GM12878 (cell line): ENCODE data around the gene C1orf198. TPM values are rescaled to one million over a fixed set of nuclear protein-coding genes. Genes with fewer than 3 reads are reported as not detected.

ENCODE experiments used
- ATAC-seq: fragments of 200-7000 bp; cut with Tn5 transposase; 3 replicates; pipeline ENCODE4 v1.9.1; 2020; ENCODE audit warnings: mild to moderate bottlenecking, moderate library complexity
- BruUV-seq: library from RNA; stranded (reverse); fragments of 400-500 nt; replicated peaks from 2 replicates; lab custom pipeline; 2021; lab: Mats Ljungman, UMichigan
- CTCF ChIA-PET: fragments of 300-600 bp; sonication (Branson Sonifier 250); formaldehyde crosslinking; extraction: SDS; loops from one replicate; lab custom pipeline; 2021; ENCODE audit warnings: inconsistent platforms; lab: Yijun Ruan, JAX
- POLR2A ChIA-PET: fragments of 350-600 bp; formaldehyde crosslinking; extraction: SDS; loops from one replicate; lab custom pipeline; 2021; ENCODE audit warnings: inconsistent platforms; lab: Charles Lee
- RAD21 ChIA-PET: fragments of 300-600 bp; sonication (Branson Sonifier 250); formaldehyde crosslinking; loops from one replicate; lab custom pipeline; 2023; ENCODE audit warnings: antibody characterized with exemption; ENCODE audit not compliant: unreplicated experiment; lab: Charles Lee
- SMC1A ChIA-PET: fragments of 300-600 bp; sonication (Branson Sonifier 250); formaldehyde crosslinking; loops from one replicate; lab custom pipeline; 2023; ENCODE audit not compliant: unreplicated experiment, uncharacterized antibody; lab: Charles Lee
- DNase-seq: peaks from one replicate; pipeline ENCODE4 v3.0.0-alpha.2; 2011; ENCODE audit warnings: low read depth, low spot score
- FAIRE-seq: peaks from 3 replicates; lab custom pipeline; 2011; peaks lifted over from hg19 to GRCh38; lab: Jason Lieb, UNC
- H2AFZ ChIP-seq: 2 replicates; pipeline ENCODE4 v1.6.0; 2011; ENCODE audit warnings: low read depth, low read length, control low read depth; ENCODE audit not compliant: control insufficient read depth
- H3K27ac ChIP-seq: 2 replicates; pipeline ENCODE4 v1.5.1; 2011; ENCODE audit warnings: control low read depth; ENCODE audit not compliant: control insufficient read depth, insufficient read depth
- H3K27me3 ChIP-seq, 2 experiments: replicated peaks in 1 of 2; 2 replicates each; pipeline versions ENCODE4 v1.6.0 to v1.6.1; 2011; ENCODE audit warnings: low read length in 1 of 2; ENCODE audit not compliant: control insufficient read depth in 2 of 2, insufficient read depth in 2 of 2
- H3K36me3 ChIP-seq, 2 experiments: 2 replicates each; pipeline ENCODE4 v1.5.1; 2011; ENCODE audit warnings: low read length in 1 of 2; ENCODE audit not compliant: control insufficient read depth in 2 of 2, insufficient read depth in 2 of 2
- H3K4me1 ChIP-seq: 2 replicates; pipeline ENCODE4 v1.6.1; 2011; ENCODE audit warnings: mild to moderate bottlenecking, low read length, moderate library complexity, mixed read lengths; ENCODE audit not compliant: control insufficient read depth, insufficient read depth
- H3K4me2 ChIP-seq: 2 replicates; pipeline ENCODE4 v1.6.0; 2011; ENCODE audit warnings: control low read depth; ENCODE audit not compliant: control insufficient read depth, insufficient read depth
- H3K4me3 ChIP-seq: fragments of 200-600 bp; sonication (generic); 2 replicates; pipeline ENCODE4 v1.5.1; 2016
- H3K79me2 ChIP-seq: 2 replicates; pipeline ENCODE4 v1.6.0; 2011; ENCODE audit warnings: low read length; ENCODE audit not compliant: control insufficient read depth, insufficient read depth
- H3K9ac ChIP-seq: 2 replicates; pipeline ENCODE4 v1.8.0; 2011; ENCODE audit warnings: low read length, control low read depth, mixed read lengths; ENCODE audit not compliant: control insufficient read depth, insufficient read depth
- H3K9me3 ChIP-seq: replicated peaks from 3 replicates; pipeline ENCODE4 v1.5.1; 2011; ENCODE audit warnings: mild to moderate bottlenecking, low read length; ENCODE audit not compliant: control insufficient read depth, insufficient read depth
- H4K20me1 ChIP-seq: 2 replicates; pipeline ENCODE4 v1.6.0; 2011; ENCODE audit not compliant: control insufficient read depth, insufficient read depth
- BCLAF1 ChIP-seq: fragments of 450-650 bp; IDR thresholded peaks from 2 replicates; pipeline ENCODE4 v1.6.1; 2017; ENCODE audit warnings: antibody characterized with exemption, mild to moderate bottlenecking, moderate library complexity
- CREB1 ChIP-seq: IDR thresholded peaks from 2 replicates; pipeline ENCODE4 v1.6.1; 2012; ENCODE audit warnings: low read depth, mild to moderate bottlenecking, inconsistent platforms
- IRF3 ChIP-seq: fragments of 450-650 bp; IDR thresholded peaks from 2 replicates; pipeline ENCODE4 v1.6.1; 2014; ENCODE audit warnings: mild to moderate bottlenecking
- KDM1A ChIP-seq: fragments of 200-600 bp; sonication (generic); IDR thresholded peaks from 2 replicates; pipeline ENCODE4 v1.6.1; 2016; ENCODE audit warnings: borderline replicate concordance
- MEF2A ChIP-seq: IDR thresholded peaks from 2 replicates; pipeline ENCODE4 v1.6.1; 2011; ENCODE audit warnings: low read depth, mild to moderate bottlenecking, low read length, moderate library complexity; ENCODE audit not compliant: insufficient read depth
- MXI1 ChIP-seq: fragments of 150-350 bp; IDR thresholded peaks from 2 replicates; pipeline ENCODE4 v1.6.1; 2011; ENCODE audit warnings: low read depth, mild to moderate bottlenecking, inconsistent platforms, low read length, improper control_type of control experiment
- NBN ChIP-seq: fragments of 450-650 bp; IDR thresholded peaks from 2 replicates; pipeline ENCODE4 v1.6.1; 2016
- RB1 ChIP-seq: fragments of 450-650 bp; formaldehyde crosslinking; IDR thresholded peaks from 2 replicates; pipeline ENCODE4 v1.6.1; 2017; ENCODE audit warnings: mild to moderate bottlenecking, borderline replicate concordance
- SMARCA5 ChIP-seq: fragments of 450-650 bp; IDR thresholded peaks from 2 replicates; pipeline ENCODE4 v1.6.1; 2017; ENCODE audit warnings: mild to moderate bottlenecking
- SP1 ChIP-seq: IDR thresholded peaks from one replicate; pipeline ENCODE4 v1.6.1; 2011; ENCODE audit warnings: low read depth, low read length
- SREBF2 ChIP-seq: IDR thresholded peaks from 2 replicates; pipeline ENCODE4 v1.6.1; 2012; ENCODE audit warnings: mild to moderate bottlenecking, low read length
- ZNF384 ChIP-seq: IDR thresholded peaks from 2 replicates; pipeline ENCODE4 v1.6.1; 2012; ENCODE audit warnings: low read depth, mild to moderate bottlenecking, low read length, improper control_type of control experiment, borderline replicate concordance
- ZNF687 ChIP-seq: fragments of 450-650 bp; IDR thresholded peaks from 2 replicates; pipeline ENCODE4 v1.6.1; 2017; ENCODE audit warnings: mild to moderate bottlenecking, moderate library complexity
- WGBS: methylation state at CpG from one replicate; pipeline ENCODE4 v1.1.6; 2016; ENCODE audit warnings: low lambda C conversion rate; ENCODE audit not compliant: insufficient replicate concordance, insufficient coverage; ENCODE audit errors: missing lambda C conversion rate; 5-methylcytosine and 5-hydroxymethylcytosine counted together
- in situ Hi-C: fragments of 300-500 bp; cut with MboI; formaldehyde crosslinking; loops from 9 replicates; pipeline ENCODE4 v1.14.3; 2018; ENCODE audit warnings: mixed read lengths
- intact Hi-C: fragments of 100-400 bp; cut with micrococcal nuclease; formaldehyde crosslinking; loops from one replicate; pipeline ENCODE4 v1.14.2; 2022; ENCODE audit not compliant: unreplicated experiment
- polyA plus RNA-seq, 11 experiments: library from polyadenylated mRNA; depleted of rRNA in 4 of 11; unstranded in 6 of 11; stranded (reverse) in 5 of 11; fragments of >200 nt; fragmentation: Nextera tagmentation in 4 of 11; fragmentation: Illumina TruSeq in 1 of 11; extraction: Ambion mirVana in 4 of 11; extraction: Trizol in 1 of 11; gene quantifications; 1 replicate in 1 of 11; 2 replicates in 10 of 11; pipeline versions ENCODE4 v1.2.1 to v1.2.3, GENCODE V29; 2011 to 2016; ENCODE audit warnings: inconsistent platforms in 2 of 11, missing spikeins in 2 of 11, low read depth in 1 of 11
- total RNA-seq, 4 experiments: library from RNA; depleted of rRNA in 3 of 4; stranded (reverse); fragments of >200 nt in 3 of 4; fragmentation: Illumina TruSeq in 1 of 4; extraction: Trizol in 1 of 4; gene quantifications; 2 replicates each; pipeline versions ENCODE4 v1.2.1 to v1.2.3, GENCODE V29; 2013 to 2021
- TF ChIP-seq, protein P1 (sequence below): fragments of 450-650 bp; IDR thresholded peaks from 2 replicates; pipeline ENCODE4 v1.6.1; 2017; ENCODE audit warnings: borderline replicate concordance

Gene C1orf198
- total and polyA plus RNA-seq, 10 of the 15 experiments (the other 5 are each of a cell fraction or from before 2014, with no cell fraction given): 0.16 to 2.8 (median 1.1) TPM

DNA sequence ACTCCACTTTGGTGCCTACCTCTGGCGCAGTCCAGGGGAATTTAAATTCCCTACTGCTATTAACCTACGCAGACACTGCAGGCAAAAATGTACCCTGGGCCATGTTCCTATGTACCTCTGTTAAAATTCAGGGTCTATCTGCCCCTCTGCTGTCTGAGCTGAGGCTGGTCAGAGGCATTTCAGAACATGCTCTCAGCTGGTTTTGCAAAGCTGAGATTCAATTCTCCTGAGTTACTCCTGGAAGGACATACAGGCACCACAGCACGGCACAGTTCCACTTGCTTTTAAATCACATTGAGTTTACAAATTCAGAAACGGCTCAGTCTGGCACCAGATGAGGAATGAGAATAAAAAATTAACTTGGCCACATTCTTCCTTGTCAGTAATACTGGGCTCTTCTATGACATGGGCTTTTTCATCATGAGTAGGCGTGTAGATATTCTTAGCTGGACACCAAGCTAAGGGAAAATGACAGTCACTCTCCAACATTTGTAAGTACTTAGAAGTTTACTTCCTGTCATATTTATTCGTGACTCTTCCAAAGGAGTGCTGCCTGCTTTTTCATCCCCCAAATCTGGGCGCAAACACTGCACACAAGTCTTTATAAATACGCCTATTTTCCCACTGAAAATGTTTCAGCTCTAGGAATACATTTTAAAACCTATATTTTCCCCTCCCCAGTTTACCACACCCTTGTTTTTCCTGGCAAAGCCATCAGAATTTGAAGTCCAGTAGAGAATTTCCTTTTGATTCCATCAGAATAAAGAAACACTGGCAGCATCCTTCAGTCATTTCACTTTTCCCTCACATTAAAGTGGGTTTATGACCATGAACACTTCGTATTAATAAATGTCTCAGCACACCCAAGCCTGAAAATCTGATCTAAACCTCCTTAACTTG, 1.9 kb downstream of the C1orf198 start:
- FAIRE-seq (no peak), DNase-seq (no peak), ATAC-seq (no peak)
- POLR2A ChIA-PET: no interaction called here
- H3K27ac ChIP-seq: no peak overlapping the region
- no TSS peak for BruUV-seq
- no peak overlapping the region for H3K4me3 ChIP-seq
- SMC1A ChIA-PET: interaction anchor here (0.7 to 1.0 kb wide), 2 partner anchors 46 to 113 kb away, joined by 3 read pairs; partner anchors contain the start of gene ARV1
- CTCF ChIA-PET: interaction anchor here (1.1 kb wide), 1 partner anchor 13 kb away, joined by 3 read pairs; no protein-coding TSS in a partner anchor
- no peaks in the 10 kb centered on the region for H3K9me3 ChIP-seq
- intact Hi-C loops (no loop called here), in situ Hi-C loops (no loop called here)
- no peaks in the 10 kb centered on the region for H3K79me2 ChIP-seq
- no peak overlapping the region for H2AFZ ChIP-seq
- H3K27me3 ChIP-seq: peaks cover 0 to 5% of the 10 kb centered on the region in 2 experiments; a peak in 3 of 4 replicates
- H3K4me1 ChIP-seq: peaks cover 4% of the 10 kb centered on the region; the same call in 1 of the 2 replicates
- no peak overlapping the region for H3K9ac ChIP-seq
- no peak overlapping the region for H3K4me2 ChIP-seq
- H3K36me3 ChIP-seq: no peaks in the 10 kb centered on the region
- RAD21 ChIA-PET: no interaction called here
- WGBS: 45% methylated on average over 9 of the region's 9 CpGs
- no peaks in the 10 kb centered on the region for H4K20me1 ChIP-seq
- TF ChIP-seq MEF2A (no peak), ZNF687 (no peak), RB1 (no peak), SMARCA5 (no peak), BCLAF1 (no peak), SP1 (no peak), MXI1 (no peak), ZNF384 (no peak), KDM1A (no peak), SREBF2 (no peak), NBN (no peak), IRF3 (no peak), CREB1 (no peak)
- TF ChIP-seq, protein P1, sequence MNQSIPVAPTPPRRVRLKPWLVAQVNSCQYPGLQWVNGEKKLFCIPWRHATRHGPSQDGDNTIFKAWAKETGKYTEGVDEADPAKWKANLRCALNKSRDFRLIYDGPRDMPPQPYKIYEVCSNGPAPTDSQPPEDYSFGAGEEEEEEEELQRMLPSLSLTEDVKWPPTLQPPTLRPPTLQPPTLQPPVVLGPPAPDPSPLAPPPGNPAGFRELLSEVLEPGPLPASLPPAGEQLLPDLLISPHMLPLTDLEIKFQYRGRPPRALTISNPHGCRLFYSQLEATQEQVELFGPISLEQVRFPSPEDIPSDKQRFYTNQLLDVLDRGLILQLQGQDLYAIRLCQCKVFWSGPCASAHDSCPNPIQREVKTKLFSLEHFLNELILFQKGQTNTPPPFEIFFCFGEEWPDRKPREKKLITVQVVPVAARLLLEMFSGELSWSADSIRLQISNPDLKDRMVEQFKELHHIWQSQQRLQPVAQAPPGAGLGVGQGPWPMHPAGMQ: no peak
